ENCODE data around the gene PDZD11.
"Not testable (repeated sequence)": the region's sequence is repeated elsewhere in the genome, so short reads cannot be mapped to it uniquely, and the experiment has no call there.

The PDZD11 gene

GRCh38 chrX:70255452-70255851, 34.3 kb downstream of the PDZD11 start:
- DNase-seq, result no peak

DNA sequence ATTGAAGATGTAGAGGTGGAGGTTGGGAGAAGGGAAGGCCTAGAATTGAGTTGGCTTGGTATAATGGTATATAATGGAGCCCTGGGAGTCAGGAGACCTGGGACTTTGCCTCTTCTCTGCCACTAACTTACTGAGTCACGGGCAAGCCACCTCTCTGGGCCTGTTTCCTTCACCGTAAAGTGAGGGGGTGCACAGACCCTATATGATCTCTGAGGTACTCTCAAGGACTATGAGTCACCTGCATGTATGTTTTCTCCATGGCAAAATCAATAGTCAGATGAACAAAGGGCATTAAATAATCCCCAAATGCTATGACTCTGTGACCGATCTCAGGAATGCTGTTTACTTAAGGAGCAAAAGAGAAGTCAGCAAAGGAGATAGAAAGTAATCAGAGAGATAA, 34.8 kb downstream of the PDZD11 start:
- no peak for DNase-seq

DNA sequence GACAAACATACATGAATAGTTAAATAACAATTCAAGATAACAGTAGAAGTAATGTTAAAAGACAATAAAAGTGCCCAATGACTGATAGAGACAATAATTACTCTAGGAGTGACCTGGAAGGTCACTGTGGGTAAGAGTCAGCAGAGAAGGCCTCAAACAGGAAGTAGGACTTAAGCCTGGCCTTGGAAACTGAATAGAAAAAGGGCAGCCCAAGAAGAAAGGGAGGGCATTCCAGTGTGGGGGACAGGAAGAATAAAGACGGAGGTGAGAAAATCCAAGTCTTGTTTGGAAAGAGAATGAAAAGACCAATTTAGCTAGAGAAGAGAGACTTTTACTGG, 35.7 kb downstream of the PDZD11 start:
- no peak for DNase-seq

DNA sequence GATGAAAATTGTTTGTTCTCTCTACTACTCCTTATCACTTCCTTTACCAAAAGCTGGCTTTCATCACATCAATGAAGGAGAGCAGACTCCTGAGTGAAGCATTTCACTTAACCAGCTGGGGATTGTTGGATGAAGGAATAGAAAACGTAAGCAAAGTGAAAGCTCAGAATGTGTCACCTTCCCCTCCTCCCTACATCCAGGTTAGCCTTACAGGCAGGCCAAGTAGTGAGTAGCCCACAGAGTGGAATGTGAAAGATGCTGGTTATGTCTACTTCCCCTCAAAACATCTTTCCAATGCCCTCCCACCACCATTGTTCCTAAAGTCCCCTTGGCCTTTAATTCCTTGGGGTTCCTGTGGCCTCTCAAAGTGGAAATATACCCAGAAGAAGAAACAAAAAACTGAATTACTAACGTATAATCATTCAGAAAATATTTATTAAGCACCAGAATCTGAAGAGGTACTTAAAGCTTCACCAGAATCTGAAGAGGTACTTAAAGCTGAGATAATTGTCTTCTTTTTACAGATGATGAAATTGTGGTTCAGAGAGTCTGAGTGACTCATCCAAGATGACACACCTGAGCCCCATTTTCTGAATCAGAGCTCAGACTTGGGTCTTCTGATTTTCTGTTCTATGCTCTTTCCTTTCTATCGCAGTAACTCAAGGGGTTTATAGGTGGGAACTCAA, 36.2 kb downstream of the PDZD11 start:
- DNase-seq, result no peak

- DNase-seq, result no peak
Observed at GRCh38 chrX:70252491-70252890, 37.2 kb downstream of the PDZD11 start.

- no peak for DNase-seq
Observed at GRCh38 chrX:70247252-70247651, 42.5 kb downstream of the PDZD11 start.

- DNase-seq, result no peak
Observed at GRCh38 chrX:70244881-70245280, 44.8 kb downstream of the PDZD11 start.

- DNase-seq, result not testable (repeated sequence)
Observed at GRCh38 chrX:70243601-70244000, 46.1 kb downstream of the PDZD11 start.

DNA sequence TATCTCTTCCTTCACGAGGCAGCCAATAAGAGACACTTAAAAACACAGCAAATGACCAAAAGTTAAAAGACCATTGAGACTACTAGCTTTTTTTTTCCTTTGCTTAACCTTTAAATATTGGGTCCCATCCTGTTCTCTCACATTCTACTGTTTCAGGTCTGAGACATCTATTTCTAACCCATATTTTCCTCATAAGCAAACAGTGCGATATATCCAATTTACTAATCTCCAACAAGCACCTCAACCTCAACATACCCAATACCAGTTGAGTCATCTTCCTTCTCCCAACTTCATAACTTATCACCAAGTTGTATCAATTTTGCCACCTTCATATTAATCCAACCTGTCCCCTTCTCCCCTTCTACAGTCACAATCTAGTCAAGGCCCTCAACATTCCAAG, 48.2 kb downstream of the PDZD11 start:
- DNase-seq, result no peak

DNA sequence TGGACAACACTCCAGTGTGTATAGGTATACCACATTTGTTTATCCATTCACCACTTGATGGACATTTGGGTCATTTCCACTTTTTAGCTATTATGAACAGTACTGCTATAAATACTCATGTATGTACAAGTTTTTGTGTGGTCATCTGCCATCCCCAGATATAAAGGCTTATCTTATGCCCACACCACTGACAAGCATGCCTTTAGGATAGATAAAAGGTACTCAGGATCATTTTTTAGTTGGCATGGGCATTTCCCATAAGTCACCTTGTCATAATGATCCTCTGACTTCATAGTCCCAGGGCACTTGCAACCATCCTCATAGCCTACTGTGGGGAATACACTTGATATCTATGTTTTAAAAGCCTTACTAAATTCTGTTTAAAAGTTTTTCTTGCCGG, 49.0 kb downstream of the PDZD11 start:
- DNase-seq, result no peak
